ENCODE results near the gene MFAP3. TPM values are rescaled to one million over a fixed set of nuclear protein-coding genes. Genes with fewer than 3 reads are reported as not detected.

Gene MFAP3
- total RNA-seq, 1 experiment from 2014 or later: 21.4 TPM

GRCh38 chr5:153998768-153999167 lies 40.0 kb upstream of the MFAP3 start:
- ChIA-PET POLR2A (ENCODE audit: low non-redundant PET) (no interaction called here), CTCF (no interaction called here)
- no peak for DNase-seq (ENCODE audit: low spot score)
- H3K4me1 ChIP-seq (ENCODE audit: insufficient read depth, low read length, poor library complexity, severe bottlenecking): peaks cover 8% of the 10 kb centered on the region
- intact Hi-C loops (cut with micrococcal nuclease; ENCODE audit: unreplicated experiment): no loop called here
- TF ChIP-seq CTCF (conservative IDR thresholded peaks at IDR 0.05; ENCODE audit: low read depth, low read length) (no peak), EZH2 (IDR thresholded peaks at IDR 0.05; ENCODE audit: borderline replicate concordance, low read depth, low read length, poor library complexity, severe bottlenecking) (no peak)
- BruUV-seq (replicated peaks): no TSS peak
- no peak overlapping the region for H3K4me3 ChIP-seq (ENCODE audit: low read depth, low read length, poor library complexity, severe bottlenecking)
- no peak overlapping the region for H3K27ac ChIP-seq (ENCODE audit: low read depth, low read length, poor library complexity, severe bottlenecking)
- H3K27me3 ChIP-seq (replicated peaks; ENCODE audit: insufficient read depth, low read depth, low read length, poor library complexity): no peaks in the 10 kb centered on the region
- H3K36me3 ChIP-seq (ENCODE audit: insufficient read depth, low read length, poor library complexity, severe bottlenecking): no peaks in the 10 kb centered on the region
- no peaks in the 10 kb centered on the region for H3K9me3 ChIP-seq (ENCODE audit: low read depth, low read length, poor library complexity, severe bottlenecking)

GRCh38 chr5:153999995-154000394 lies 38.8 kb upstream of the MFAP3 start:
- ChIA-PET POLR2A (ENCODE audit: low non-redundant PET) (no interaction called here), CTCF (no interaction called here)

GRCh38 chr5:154000703-154001102 lies 38.1 kb upstream of the MFAP3 start:
- Histone ChIP-seq H3K4me1 (ENCODE audit: insufficient read depth, low read length, poor library complexity, severe bottlenecking) (peaks cover 8% of the 10 kb centered on the region), H3K36me3 (ENCODE audit: insufficient read depth, low read length, poor library complexity, severe bottlenecking) (no peaks in the 10 kb centered on the region), H3K9me3 (ENCODE audit: low read depth, low read length, poor library complexity, severe bottlenecking) (no peaks in the 10 kb centered on the region), H3K4me3 (ENCODE audit: low read depth, low read length, poor library complexity, severe bottlenecking) (no peak overlapping the region), H3K27ac (ENCODE audit: low read depth, low read length, poor library complexity, severe bottlenecking) (no peak overlapping the region), H3K27me3 (replicated peaks; ENCODE audit: insufficient read depth, low read depth, low read length, poor library complexity) (no peaks in the 10 kb centered on the region)
- ChIA-PET POLR2A (ENCODE audit: low non-redundant PET) (no interaction called here), CTCF (no interaction called here)
- BruUV-seq (replicated peaks): no TSS peak
- no peak for DNase-seq (ENCODE audit: low spot score)
- TF ChIP-seq CTCF (conservative IDR thresholded peaks at IDR 0.05; ENCODE audit: low read depth, low read length) (no peak), EZH2 (IDR thresholded peaks at IDR 0.05; ENCODE audit: borderline replicate concordance, low read depth, low read length, poor library complexity, severe bottlenecking) (no peak)
- intact Hi-C loops (cut with micrococcal nuclease; ENCODE audit: unreplicated experiment): no loop called here

More at GRCh38 chr5:153999995-154000394, 38.8 kb upstream of the MFAP3 start:
- Histone ChIP-seq H3K4me3 (ENCODE audit: low read depth, low read length, poor library complexity, severe bottlenecking) (no peak overlapping the region), H3K27me3 (replicated peaks; ENCODE audit: insufficient read depth, low read depth, low read length, poor library complexity) (no peaks in the 10 kb centered on the region), H3K9me3 (ENCODE audit: low read depth, low read length, poor library complexity, severe bottlenecking) (no peaks in the 10 kb centered on the region), H3K27ac (ENCODE audit: low read depth, low read length, poor library complexity, severe bottlenecking) (no peak overlapping the region), H3K4me1 (ENCODE audit: insufficient read depth, low read length, poor library complexity, severe bottlenecking) (peaks cover 8% of the 10 kb centered on the region), H3K36me3 (ENCODE audit: insufficient read depth, low read length, poor library complexity, severe bottlenecking) (no peaks in the 10 kb centered on the region)
- TF ChIP-seq CTCF (conservative IDR thresholded peaks at IDR 0.05; ENCODE audit: low read depth, low read length): no peak
- no TSS peak for BruUV-seq (replicated peaks)
- no peak for DNase-seq (ENCODE audit: low spot score)
- intact Hi-C loops (cut with micrococcal nuclease; ENCODE audit: unreplicated experiment): no loop called here
